WERI-Rb-1 (cell line): ENCODE results near the gene FBXL16.
A peak's percentile ranks its signal among the peaks of the same experiment; 100 is the strongest.

Experiments
- DNase-seq: peaks from one replicate; pipeline ENCODE4 v3.0.0-alpha.2; 2020
- H3K27ac ChIP-seq: fragments of 250-450 bp; sonication (Bioruptor Pico); 2 replicates; pipeline ENCODE4 v1.5.1; 2020; ENCODE audit warnings: mild to moderate bottlenecking, moderate library complexity
- H3K27me3 ChIP-seq: fragments of 250-450 bp; sonication (Bioruptor Pico); 2 replicates; pipeline ENCODE4 v1.5.1; 2021; ENCODE audit warnings: mild to moderate bottlenecking, low read depth, moderate library complexity; ENCODE audit not compliant: insufficient read depth, severe bottlenecking
- H3K36me3 ChIP-seq: fragments of 250-450 bp; sonication (Bioruptor Pico); 2 replicates; pipeline ENCODE4 v1.5.1; 2020; ENCODE audit warnings: mild to moderate bottlenecking, moderate library complexity
- H3K4me3 ChIP-seq: 2 replicates; pipeline ENCODE4 v1.5.1; 2011; ENCODE audit warnings: low read depth, mild to moderate bottlenecking, control low read depth, low read length
- H3K9me3 ChIP-seq: fragments of 250-450 bp; sonication (Bioruptor Pico); 2 replicates; pipeline ENCODE4 v1.5.1; 2021; ENCODE audit warnings: mild to moderate bottlenecking, moderate library complexity; ENCODE audit not compliant: severe bottlenecking
- CTCF ChIP-seq: IDR thresholded peaks from 2 replicates; pipeline ENCODE4 v1.5.1; 2011; ENCODE audit warnings: low read depth, mild to moderate bottlenecking, control low read depth, inconsistent platforms, low read length

Gene FBXL16

GRCh38 chr16:708959-709358 is 3.4 kb upstream of the FBXL16 start:
- DNase-seq = no peak
- no peaks in the 10 kb centered on the region for H3K9me3 ChIP-seq
- TF ChIP-seq CTCF = no peak
- H3K27ac ChIP-seq = no peak overlapping the region
- H3K27me3 ChIP-seq = peaks cover 15% of the 10 kb centered on the region
- H3K36me3 ChIP-seq = peaks cover 1% of the 10 kb centered on the region
- no peak overlapping the region for H3K4me3 ChIP-seq

- Histone ChIP-seq H3K27ac (no peak overlapping the region), H3K36me3 (peaks cover 5% of the 10 kb centered on the region), H3K27me3 (peaks cover 15% of the 10 kb centered on the region), H3K4me3 (no peak overlapping the region), H3K9me3 (no peaks in the 10 kb centered on the region)
- no peak for TF ChIP-seq CTCF
- no peak for DNase-seq
Observed at GRCh38 chr16:708019-708418, 2.4 kb upstream of the FBXL16 start.

- Histone ChIP-seq H3K36me3 (peaks cover 15% of the 10 kb centered on the region), H3K27me3 (peaks cover 15% of the 10 kb centered on the region), H3K27ac (no peak overlapping the region), H3K4me3 (no peak overlapping the region), H3K9me3 (no peaks in the 10 kb centered on the region)
- TF ChIP-seq CTCF = no peak
- DNase-seq = no peak
Observed at GRCh38 chr16:707062-707538, 1.5 kb upstream of the FBXL16 start.

- peak overlapping the region; percentile 33; the same call in 1 of the 2 replicates for H3K27ac ChIP-seq
- peaks cover 15% of the 10 kb centered on the region for H3K27me3 ChIP-seq
- H3K36me3 ChIP-seq = peaks cover 15% of the 10 kb centered on the region
- no peaks in the 10 kb centered on the region for H3K9me3 ChIP-seq
- no peak for TF ChIP-seq CTCF
- peak overlapping the region; percentile 52 for H3K4me3 ChIP-seq
- DNase-seq = no peak
Observed at GRCh38 chr16:706189-707061, 824 bp upstream of the FBXL16 start.

GRCh38 chr16:704552-705380 is 835 bp downstream of the FBXL16 start:
- peaks cover 12% of the 10 kb centered on the region for H3K27me3 ChIP-seq
- peak overlapping the region; percentile 88 for H3K4me3 ChIP-seq
- peak overlapping the region; percentile 91 for H3K27ac ChIP-seq
- no peak for TF ChIP-seq CTCF
- peak; percentile 77 for DNase-seq
- H3K36me3 ChIP-seq = peaks cover 15% of the 10 kb centered on the region
- no peaks in the 10 kb centered on the region for H3K9me3 ChIP-seq
